Neural cell (in vitro differentiated cells): ENCODE measurements around the gene NRG2. TPM values are rescaled to one million over a fixed set of nuclear protein-coding genes. Genes with fewer than 3 reads are reported as not detected.

Experiments
- H2AFZ ChIP-seq: fragments of 200-600, 300-800 bp; sonication (generic), shearing (Covaris generic); 2 replicates; pipeline ENCODE4 v1.6.0; 2014; ENCODE audit warnings: low read depth, mild to moderate bottlenecking, antibody characterized with exemption, low read length, moderate library complexity
- H3F3A ChIP-seq: fragments of 200-600 bp; shearing (Covaris generic); 2 replicates; pipeline ENCODE4 v1.6.1; 2016; ENCODE audit warnings: mild to moderate bottlenecking, moderate library complexity, mixed read lengths, antibody characterized with exemption, low read length; ENCODE audit not compliant: insufficient read depth, poor library complexity, severe bottlenecking
- H3K27ac ChIP-seq: fragments of 200-600, 300-800 bp; sonication (generic), shearing (Covaris generic); 2 replicates; pipeline ENCODE4 v1.5.1; 2014; ENCODE audit warnings: mild to moderate bottlenecking, low read length, moderate library complexity
- H3K27me3 ChIP-seq: fragments of 300-800, 200-600 bp; sonication (generic), shearing (Covaris generic); 2 replicates; pipeline ENCODE4 v1.6.0; 2014; ENCODE audit warnings: mild to moderate bottlenecking, low read depth, low read length, moderate library complexity; ENCODE audit not compliant: insufficient read depth
- H3K36me3 ChIP-seq: fragments of 300-800, 200-600 bp; sonication (generic), shearing (Covaris generic); 2 replicates; pipeline ENCODE4 v1.5.1; 2014; ENCODE audit warnings: mild to moderate bottlenecking, antibody characterized with exemption, low read length, moderate library complexity; ENCODE audit not compliant: insufficient read depth
- H3K4me2 ChIP-seq: fragments of 300-800, 200-600 bp; sonication (generic), shearing (Covaris generic); 2 replicates; pipeline ENCODE4 v1.6.0; 2014; ENCODE audit warnings: mild to moderate bottlenecking, low read length
- H3K4me3 ChIP-seq: fragments of 300-800, 200-600 bp; sonication (generic), shearing (Covaris generic); 2 replicates; pipeline ENCODE4 v1.5.1; 2014; ENCODE audit warnings: mild to moderate bottlenecking, low read length, moderate library complexity
- H3K79me2 ChIP-seq: fragments of 200-600 bp; shearing (Covaris generic); replicated peaks from 2 replicates; pipeline ENCODE4 v1.6.0; 2014; ENCODE audit warnings: mild to moderate bottlenecking, low read length, moderate library complexity; ENCODE audit not compliant: insufficient read depth
- H3K9ac ChIP-seq: fragments of 300-800, 200-600 bp; sonication (generic), shearing (Covaris generic); 2 replicates; pipeline ENCODE4 v1.6.1; 2016; ENCODE audit warnings: mild to moderate bottlenecking, low read length, mixed read lengths
- H3K9me2 ChIP-seq: fragments of 200-600 bp; shearing (Covaris generic); 2 replicates; pipeline ENCODE4 v1.6.1; 2016; ENCODE audit warnings: mild to moderate bottlenecking, low read length, mixed read lengths; ENCODE audit not compliant: insufficient read depth
- H3K9me3 ChIP-seq: fragments of 200-600, 300-800 bp; sonication (generic), shearing (Covaris generic); 2 replicates; pipeline ENCODE4 v1.6.1; 2016; ENCODE audit warnings: mild to moderate bottlenecking, mixed run types, low read length, moderate library complexity, mixed read lengths
- H4K20me1 ChIP-seq: fragments of 200-600 bp; shearing (Covaris generic); 2 replicates; pipeline ENCODE4 v1.6.1; 2016; ENCODE audit warnings: mild to moderate bottlenecking, mixed run types; ENCODE audit not compliant: insufficient read depth
- CTCF ChIP-seq: fragments of 450-650 bp; IDR thresholded peaks from 2 replicates; pipeline ENCODE4 v1.5.1; 2014; ENCODE audit warnings: antibody characterized with exemption, mild to moderate bottlenecking, moderate library complexity; ENCODE audit not compliant: poor library complexity, severe bottlenecking
- EP300 ChIP-seq: fragments of 450-650 bp; conservative IDR thresholded peaks from 2 replicates; pipeline ENCODE4 v1.6.1; 2014; ENCODE audit warnings: antibody characterized with exemption, mild to moderate bottlenecking, moderate library complexity; ENCODE audit not compliant: poor library complexity, severe bottlenecking
- EZH2 ChIP-seq: fragments of 200-600, 300-800 bp; shearing (Covaris generic), sonication (generic); IDR thresholded peaks from 2 replicates; pipeline ENCODE4 v1.6.1; 2014; ENCODE audit warnings: antibody characterized with exemption, low read length, borderline replicate concordance, mild to moderate bottlenecking; ENCODE audit not compliant: insufficient read depth, poor library complexity, severe bottlenecking
- MXI1 ChIP-seq: fragments of 450-650 bp; conservative IDR thresholded peaks from 2 replicates; pipeline ENCODE4 v1.6.1; 2014; ENCODE audit warnings: antibody characterized with exemption, mild to moderate bottlenecking; ENCODE audit not compliant: poor library complexity, severe bottlenecking
- POLR2AphosphoS5 ChIP-seq: IDR thresholded peaks from 2 replicates; pipeline ENCODE4 v1.6.1; 2012
- RAD21 ChIP-seq: fragments of 450-650 bp; conservative IDR thresholded peaks from 2 replicates; pipeline ENCODE4 v1.6.1; 2014; ENCODE audit warnings: antibody characterized with exemption, mild to moderate bottlenecking, moderate library complexity
- REST ChIP-seq: IDR thresholded peaks from 2 replicates; pipeline ENCODE4 v1.6.1; 2012; ENCODE audit warnings: borderline replicate concordance
- SMC3 ChIP-seq: fragments of 450-650 bp; conservative IDR thresholded peaks from 2 replicates; pipeline ENCODE4 v1.6.1; 2014; ENCODE audit warnings: antibody characterized with exemption, mild to moderate bottlenecking, moderate library complexity; ENCODE audit not compliant: poor library complexity
- TAF1 ChIP-seq: IDR thresholded peaks from 2 replicates; pipeline ENCODE4 v1.6.1; 2012; ENCODE audit warnings: low read depth
- polyA plus RNA-seq: library from polyadenylated mRNA; depleted of rRNA; stranded (reverse); fragments of >200 nt; gene quantifications from 2 replicates; pipeline ENCODE4 v1.2.3, GENCODE V29; 2014

The NRG2 gene
- polyA plus RNA-seq, 1 donor from 2014 or later: 5.4 TPM

- Histone ChIP-seq H3K9me3 (no peaks in the 10 kb centered on the region), H4K20me1 (no peaks in the 10 kb centered on the region), H3K27me3 (no peaks in the 10 kb centered on the region), H3K36me3 (peaks cover 12% of the 10 kb centered on the region), H3K9me2 (no peaks in the 10 kb centered on the region), H3K79me2 (no peaks in the 10 kb centered on the region), H3K4me3 (no peak overlapping the region), H3K27ac (no peak overlapping the region), H3K4me2 (no peak overlapping the region), H3F3A (no peaks in the 10 kb centered on the region), H2AFZ (no peak overlapping the region), H3K9ac (no peak overlapping the region)
- no peak for TF ChIP-seq POLR2AphosphoS5
- TF ChIP-seq EP300: no peak
- TF ChIP-seq RAD21: no peak
- no peak for TF ChIP-seq REST
- TF ChIP-seq SMC3: no peak
- no peak for TF ChIP-seq CTCF
Measured at GRCh38 chr5:139820130-139820529, 223.0 kb downstream of the NRG2 start.

- Histone ChIP-seq H3K4me3 (no peak overlapping the region), H3K9ac (no peak overlapping the region), H3F3A (no peaks in the 10 kb centered on the region), H3K9me2 (no peaks in the 10 kb centered on the region), H3K27ac (no peak overlapping the region), H3K79me2 (no peaks in the 10 kb centered on the region), H3K4me2 (no peak overlapping the region), H3K9me3 (no peaks in the 10 kb centered on the region), H3K27me3 (no peaks in the 10 kb centered on the region), H4K20me1 (no peaks in the 10 kb centered on the region), H2AFZ (no peak overlapping the region), H3K36me3 (peaks cover 12% of the 10 kb centered on the region)
- no peak for TF ChIP-seq SMC3
- no peak for TF ChIP-seq TAF1
- TF ChIP-seq EZH2: no peak
Measured at GRCh38 chr5:139817970-139818369, 225.1 kb downstream of the NRG2 start.

GRCh38 chr5:139817362-139817761 lies 225.7 kb downstream of the NRG2 start:
- no peak overlapping the region for H2AFZ ChIP-seq
- no peaks in the 10 kb centered on the region for H3K27me3 ChIP-seq
- no peak overlapping the region for H3K27ac ChIP-seq
- no peaks in the 10 kb centered on the region for H3K79me2 ChIP-seq
- H3F3A ChIP-seq: no peaks in the 10 kb centered on the region
- H3K36me3 ChIP-seq: peaks cover 12% of the 10 kb centered on the region
- TF ChIP-seq MXI1 (no peak), EP300 (no peak), RAD21 (no peak), TAF1 (no peak), REST (no peak), CTCF (no peak), EZH2 (no peak), SMC3 (no peak), POLR2AphosphoS5 (no peak)
- no peaks in the 10 kb centered on the region for H4K20me1 ChIP-seq
- no peaks in the 10 kb centered on the region for H3K9me2 ChIP-seq
- no peak overlapping the region for H3K4me2 ChIP-seq
- no peak overlapping the region for H3K9ac ChIP-seq
- H3K4me3 ChIP-seq: no peak overlapping the region
- no peaks in the 10 kb centered on the region for H3K9me3 ChIP-seq
